Fibroblast of mammary gland (primary cell): Measurements from ENCODE around the gene FNBP1.
A peak's percentile ranks its signal among the peaks of the same experiment; 100 is the strongest.

ENCODE experiments used
- DNase-seq: peaks from one replicate; pipeline ENCODE4 v3.0.0-alpha.2; 2010; ENCODE audit warnings: low read depth
- H3K4me3 ChIP-seq: 2 replicates; pipeline ENCODE4 v1.5.1; 2011; ENCODE audit warnings: low read depth, mild to moderate bottlenecking, low read length, moderate library complexity; ENCODE audit not compliant: control insufficient read depth
- CTCF ChIP-seq: conservative IDR thresholded peaks from 2 replicates; pipeline ENCODE4 v1.5.1; 2011; ENCODE audit warnings: low read depth, low read length, inconsistent platforms; ENCODE audit not compliant: control insufficient read depth, insufficient read depth

FNBP1 gene

GRCh38 chr9:129900263-129901027 is 142.5 kb downstream of the FNBP1 start:
- no peak overlapping the region for H3K4me3 ChIP-seq
- no peak for TF ChIP-seq CTCF
- DNase-seq = no peak

- no peak overlapping the region for H3K4me3 ChIP-seq
- no peak for DNase-seq
- no peak for TF ChIP-seq CTCF
Observed at GRCh38 chr9:129899620-129900019, 143.4 kb downstream of the FNBP1 start.

- DNase-seq = peak; percentile 42
Observed at GRCh38 chr9:129898185-129898584, 144.8 kb downstream of the FNBP1 start.

GRCh38 chr9:129897263-129897662 is 145.7 kb downstream of the FNBP1 start:
- H3K4me3 ChIP-seq = no peak overlapping the region
- no peak for TF ChIP-seq CTCF
- DNase-seq = no peak

More at GRCh38 chr9:129898185-129898584, 144.8 kb downstream of the FNBP1 start:
- H3K4me3 ChIP-seq = no peak overlapping the region
- no peak for TF ChIP-seq CTCF

GRCh38 chr9:129895376-129896268 is 147.4 kb downstream of the FNBP1 start:
- DNase-seq = no peak
- H3K4me3 ChIP-seq = no peak overlapping the region
- no peak for TF ChIP-seq CTCF

- no peak overlapping the region for H3K4me3 ChIP-seq
- no peak for DNase-seq
- TF ChIP-seq CTCF = no peak
Observed at GRCh38 chr9:129894120-129894823, 148.7 kb downstream of the FNBP1 start.
